PFSK-1 (cell line): ENCODE measurements around the gene HLA-DMA.

Source experiments
- FOXP2 ChIP-seq: optimal IDR thresholded peaks from 2 replicates; pipeline ENCODE3; 2011; ENCODE audit warnings: borderline replicate concordance, control low read depth, inconsistent platforms; ENCODE audit not compliant: insufficient read depth; ENCODE audit errors: extremely low read length, extremely low read depth
- POLR2AphosphoS5 ChIP-seq: IDR thresholded peaks from 2 replicates; pipeline ENCODE4 v1.6.1; 2012; ENCODE audit warnings: low read depth, mild to moderate bottlenecking, control low read depth, low read length, moderate library complexity
- SIN3A ChIP-seq: IDR thresholded peaks from 2 replicates; pipeline ENCODE4 v1.6.1; 2012; ENCODE audit warnings: mild to moderate bottlenecking, low read length, moderate library complexity, borderline replicate concordance; ENCODE audit not compliant: insufficient read depth
- TAF1 ChIP-seq: IDR thresholded peaks from 2 replicates; pipeline ENCODE4 v1.6.1; 2012; ENCODE audit warnings: low read length, control low read depth, borderline replicate concordance; ENCODE audit not compliant: insufficient read depth
- TF ChIP-seq, protein P1 (sequence below), 2 experiments: IDR thresholded peaks; 2 replicates each; pipeline versions ENCODE4 v1.6.1 to v1.8.0; 2011 to 2012; ENCODE audit warnings: low read depth in 2 of 2, low read length in 2 of 2, control low read depth in 1 of 2, inconsistent platforms in 1 of 2, mild to moderate bottlenecking in 1 of 2, moderate library complexity in 1 of 2; ENCODE audit not compliant: insufficient read depth in 1 of 2

HLA-DMA gene

DNA sequence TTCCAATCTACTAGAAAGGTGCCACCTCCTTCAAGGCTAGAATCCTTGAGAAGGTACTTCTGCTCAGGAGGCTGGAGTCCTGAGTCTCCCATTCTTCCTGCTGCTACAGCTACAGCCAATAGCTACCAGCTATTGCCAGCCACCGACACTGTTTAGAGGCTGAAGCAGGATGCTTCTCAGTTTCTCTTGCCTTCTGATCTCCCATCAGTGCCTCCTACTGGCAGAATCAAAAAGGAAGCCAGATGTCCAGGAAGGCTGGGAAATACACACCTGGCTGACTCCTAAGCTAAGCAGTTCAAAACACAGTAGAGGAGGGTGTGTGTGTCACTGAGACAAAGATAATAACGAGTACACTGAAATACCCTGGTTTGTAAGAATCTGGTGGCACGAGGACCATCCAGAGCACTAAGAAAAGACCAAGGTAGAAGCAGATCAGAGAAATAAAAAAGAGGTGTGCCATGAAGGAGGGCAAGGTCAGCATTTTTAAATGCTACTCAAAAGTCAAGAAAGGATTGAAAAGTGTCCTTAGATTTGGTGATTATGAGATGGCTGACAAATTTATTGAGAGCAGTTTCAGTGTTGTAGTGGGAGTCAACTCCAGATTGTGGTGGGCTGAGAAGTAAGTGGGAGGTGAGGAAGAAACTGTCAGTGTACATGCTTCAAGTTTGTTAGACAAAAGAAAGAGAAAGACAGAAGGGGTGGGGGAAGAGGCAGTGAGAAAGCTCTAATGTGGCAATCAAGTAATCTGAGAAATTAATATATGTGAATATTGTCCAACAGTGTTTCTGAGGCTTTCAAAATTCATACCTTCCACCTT is 2.3 kb upstream of the HLA-DMA start:
- TF ChIP-seq POLR2AphosphoS5 = no peak
- TF ChIP-seq FOXP2 = no peak
- no peak for TF ChIP-seq SIN3A
- TF ChIP-seq, protein P1, sequence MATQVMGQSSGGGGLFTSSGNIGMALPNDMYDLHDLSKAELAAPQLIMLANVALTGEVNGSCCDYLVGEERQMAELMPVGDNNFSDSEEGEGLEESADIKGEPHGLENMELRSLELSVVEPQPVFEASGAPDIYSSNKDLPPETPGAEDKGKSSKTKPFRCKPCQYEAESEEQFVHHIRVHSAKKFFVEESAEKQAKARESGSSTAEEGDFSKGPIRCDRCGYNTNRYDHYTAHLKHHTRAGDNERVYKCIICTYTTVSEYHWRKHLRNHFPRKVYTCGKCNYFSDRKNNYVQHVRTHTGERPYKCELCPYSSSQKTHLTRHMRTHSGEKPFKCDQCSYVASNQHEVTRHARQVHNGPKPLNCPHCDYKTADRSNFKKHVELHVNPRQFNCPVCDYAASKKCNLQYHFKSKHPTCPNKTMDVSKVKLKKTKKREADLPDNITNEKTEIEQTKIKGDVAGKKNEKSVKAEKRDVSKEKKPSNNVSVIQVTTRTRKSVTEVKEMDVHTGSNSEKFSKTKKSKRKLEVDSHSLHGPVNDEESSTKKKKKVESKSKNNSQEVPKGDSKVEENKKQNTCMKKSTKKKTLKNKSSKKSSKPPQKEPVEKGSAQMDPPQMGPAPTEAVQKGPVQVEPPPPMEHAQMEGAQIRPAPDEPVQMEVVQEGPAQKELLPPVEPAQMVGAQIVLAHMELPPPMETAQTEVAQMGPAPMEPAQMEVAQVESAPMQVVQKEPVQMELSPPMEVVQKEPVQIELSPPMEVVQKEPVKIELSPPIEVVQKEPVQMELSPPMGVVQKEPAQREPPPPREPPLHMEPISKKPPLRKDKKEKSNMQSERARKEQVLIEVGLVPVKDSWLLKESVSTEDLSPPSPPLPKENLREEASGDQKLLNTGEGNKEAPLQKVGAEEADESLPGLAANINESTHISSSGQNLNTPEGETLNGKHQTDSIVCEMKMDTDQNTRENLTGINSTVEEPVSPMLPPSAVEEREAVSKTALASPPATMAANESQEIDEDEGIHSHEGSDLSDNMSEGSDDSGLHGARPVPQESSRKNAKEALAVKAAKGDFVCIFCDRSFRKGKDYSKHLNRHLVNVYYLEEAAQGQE (IDR thresholded peaks at IDR 0.05; ENCODE audit: insufficient read depth in 1 of 2, low read depth in 2 of 2, low read length in 2 of 2) = no peak
- TF ChIP-seq TAF1 = no peak

DNA sequence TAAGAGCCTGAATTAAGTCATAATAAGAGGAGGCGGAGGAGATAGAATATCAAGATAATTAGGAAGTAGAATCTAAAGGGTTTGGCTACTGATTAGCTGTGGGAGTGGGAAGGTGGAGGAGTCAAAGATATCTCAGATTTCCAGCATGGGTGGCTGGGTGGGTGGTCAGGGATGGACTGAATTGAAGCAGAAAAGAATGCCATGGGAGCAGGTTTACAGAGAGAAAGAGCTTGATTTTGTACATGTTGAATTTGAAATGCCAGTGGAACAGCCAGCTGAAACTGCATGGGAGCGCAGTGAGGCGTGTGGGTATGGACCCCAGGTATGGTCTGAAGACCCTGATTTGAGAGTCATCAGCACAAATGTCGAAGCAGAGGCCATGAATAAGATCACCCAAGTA is 1.4 kb upstream of the HLA-DMA start:
- TF ChIP-seq FOXP2 (no peak), TAF1 (no peak), SIN3A (no peak), POLR2AphosphoS5 (no peak)
- TF ChIP-seq, protein P1 (IDR thresholded peaks at IDR 0.05; ENCODE audit: insufficient read depth in 1 of 2, low read depth in 2 of 2, low read length in 2 of 2) = no peak

DNA sequence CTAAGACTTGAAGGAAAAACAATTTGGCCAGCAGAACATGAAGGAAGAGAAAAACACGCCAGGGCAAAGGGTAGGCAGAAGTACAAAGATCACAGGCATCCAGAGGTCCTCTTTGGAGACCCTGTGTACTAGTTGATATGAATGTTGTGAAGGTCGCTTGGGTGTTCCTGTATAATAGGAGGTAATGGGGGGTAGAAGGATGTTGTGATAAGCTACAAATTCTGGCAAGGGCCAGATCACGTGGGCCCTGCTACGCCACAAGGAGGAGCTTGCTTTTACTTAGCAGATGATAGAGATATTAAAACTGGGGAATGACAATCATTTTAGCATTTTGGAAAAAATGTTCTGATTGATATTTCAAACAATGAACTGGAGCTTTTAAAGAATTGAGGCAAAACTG is 878 bp upstream of the HLA-DMA start:
- TF ChIP-seq TAF1 (no peak), POLR2AphosphoS5 (no peak), SIN3A (no peak), FOXP2 (no peak)

DNA sequence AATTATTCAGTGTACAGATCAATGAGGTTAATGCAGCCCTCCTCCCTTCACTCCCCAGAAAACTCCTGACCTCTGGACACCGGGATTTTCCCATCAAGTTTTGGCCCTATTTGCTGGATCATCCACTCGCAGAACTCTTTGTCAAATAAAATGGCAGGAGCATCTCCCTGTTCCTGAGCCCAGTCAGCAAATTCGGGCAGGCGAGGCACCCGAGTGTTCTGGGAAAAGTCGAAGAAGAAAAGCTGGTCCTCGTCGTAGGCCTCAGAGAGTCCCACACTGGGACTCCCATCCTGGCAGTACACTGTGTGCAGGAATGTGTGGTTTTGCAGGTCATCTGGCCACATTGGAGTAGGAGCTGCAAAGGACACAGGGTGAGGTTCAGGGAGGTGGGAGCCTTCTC is 2.4 kb downstream of the HLA-DMA start:
- TF ChIP-seq FOXP2 (no peak), POLR2AphosphoS5 (no peak), SIN3A (no peak), TAF1 (no peak)
- TF ChIP-seq, protein P1 (IDR thresholded peaks at IDR 0.05; ENCODE audit: insufficient read depth in 1 of 2, low read depth in 2 of 2, low read length in 2 of 2) = no peak

DNA sequence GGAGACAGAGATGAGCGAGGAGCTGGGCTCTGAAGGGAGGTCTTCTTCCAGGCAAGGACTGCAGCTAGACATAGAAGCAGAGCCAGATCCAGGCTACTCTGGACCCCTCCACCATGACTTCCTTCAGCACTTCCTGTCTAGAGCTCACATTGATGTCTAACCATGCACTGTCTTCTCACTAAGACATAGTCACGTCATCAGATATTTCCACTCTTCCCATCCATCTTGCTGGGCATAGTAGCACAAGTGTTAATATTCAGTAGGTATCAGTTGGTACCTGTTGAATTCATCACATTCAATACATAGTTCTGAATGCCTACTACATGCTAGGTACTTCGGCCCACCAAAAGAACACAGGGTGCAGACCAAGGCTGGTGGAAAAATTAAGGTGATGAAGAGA is 2.9 kb downstream of the HLA-DMA start:
- TF ChIP-seq TAF1 = no peak
- no peak for TF ChIP-seq POLR2AphosphoS5
- TF ChIP-seq, protein P1 (IDR thresholded peaks at IDR 0.05; ENCODE audit: insufficient read depth in 1 of 2, low read depth in 2 of 2, low read length in 2 of 2) = no peak
- TF ChIP-seq SIN3A = no peak
- no peak for TF ChIP-seq FOXP2
